Measurements from ENCODE around the gene ARHGAP26.

DNA sequence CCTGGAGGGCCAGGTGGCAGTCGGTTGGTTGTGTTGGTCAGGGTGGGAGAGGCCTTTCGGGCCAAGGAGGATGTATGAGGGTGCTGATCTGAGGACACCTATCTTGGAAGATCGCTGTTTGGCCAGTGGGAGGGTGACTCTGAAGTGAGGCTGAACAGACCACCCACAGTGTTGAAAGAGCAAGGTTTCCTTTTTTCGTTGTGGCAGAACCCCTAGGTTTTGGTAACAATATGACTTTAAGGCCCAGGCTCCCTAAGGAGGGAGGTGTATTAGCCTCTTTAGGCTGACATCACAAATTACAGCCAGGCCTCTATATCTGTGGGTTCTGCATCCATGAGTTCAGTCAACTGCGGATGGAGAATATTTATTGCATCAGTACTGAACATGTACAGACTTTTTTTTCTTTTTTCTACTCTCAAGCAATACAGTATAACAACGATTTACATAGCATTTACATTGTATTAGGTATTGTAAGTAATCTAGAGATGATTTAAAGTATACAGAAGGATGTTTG, 86.1 kb downstream of the ARHGAP26 start:
- no peak for TF ChIP-seq TAF1 (IDR thresholded peaks at IDR 0.05; ENCODE audit: borderline replicate concordance, insufficient read depth, low read length)
- TF ChIP-seq, protein P1, sequence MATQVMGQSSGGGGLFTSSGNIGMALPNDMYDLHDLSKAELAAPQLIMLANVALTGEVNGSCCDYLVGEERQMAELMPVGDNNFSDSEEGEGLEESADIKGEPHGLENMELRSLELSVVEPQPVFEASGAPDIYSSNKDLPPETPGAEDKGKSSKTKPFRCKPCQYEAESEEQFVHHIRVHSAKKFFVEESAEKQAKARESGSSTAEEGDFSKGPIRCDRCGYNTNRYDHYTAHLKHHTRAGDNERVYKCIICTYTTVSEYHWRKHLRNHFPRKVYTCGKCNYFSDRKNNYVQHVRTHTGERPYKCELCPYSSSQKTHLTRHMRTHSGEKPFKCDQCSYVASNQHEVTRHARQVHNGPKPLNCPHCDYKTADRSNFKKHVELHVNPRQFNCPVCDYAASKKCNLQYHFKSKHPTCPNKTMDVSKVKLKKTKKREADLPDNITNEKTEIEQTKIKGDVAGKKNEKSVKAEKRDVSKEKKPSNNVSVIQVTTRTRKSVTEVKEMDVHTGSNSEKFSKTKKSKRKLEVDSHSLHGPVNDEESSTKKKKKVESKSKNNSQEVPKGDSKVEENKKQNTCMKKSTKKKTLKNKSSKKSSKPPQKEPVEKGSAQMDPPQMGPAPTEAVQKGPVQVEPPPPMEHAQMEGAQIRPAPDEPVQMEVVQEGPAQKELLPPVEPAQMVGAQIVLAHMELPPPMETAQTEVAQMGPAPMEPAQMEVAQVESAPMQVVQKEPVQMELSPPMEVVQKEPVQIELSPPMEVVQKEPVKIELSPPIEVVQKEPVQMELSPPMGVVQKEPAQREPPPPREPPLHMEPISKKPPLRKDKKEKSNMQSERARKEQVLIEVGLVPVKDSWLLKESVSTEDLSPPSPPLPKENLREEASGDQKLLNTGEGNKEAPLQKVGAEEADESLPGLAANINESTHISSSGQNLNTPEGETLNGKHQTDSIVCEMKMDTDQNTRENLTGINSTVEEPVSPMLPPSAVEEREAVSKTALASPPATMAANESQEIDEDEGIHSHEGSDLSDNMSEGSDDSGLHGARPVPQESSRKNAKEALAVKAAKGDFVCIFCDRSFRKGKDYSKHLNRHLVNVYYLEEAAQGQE (IDR thresholded peaks at IDR 0.05; ENCODE audit: insufficient read depth in 1 of 2, low read depth in 2 of 2, low read length in 2 of 2), result no peak
- no peak for TF ChIP-seq POLR2AphosphoS5 (IDR thresholded peaks at IDR 0.05; ENCODE audit: low read depth, low read length)

Data from PFSK-1 (cell line).